Dendritic cell treated with granulocyte-macrophage colony-stimulating factor and Interleukin-4, amounts not matched to agents 40 ng/mL and 50 ng/mL, for 4 days (primary cell): Measurements from ENCODE around the gene CORO6.

Experiments
- H3K27ac Mint-ChIP-seq: one replicate; pipeline ENCODE4 v1.8.0; 2022; ENCODE audit warnings: mild to moderate bottlenecking, mixed read lengths
- H3K27me3 Mint-ChIP-seq: one replicate; pipeline ENCODE4 v1.8.0; 2022; ENCODE audit warnings: mild to moderate bottlenecking, mixed read lengths
- H3K36me3 Mint-ChIP-seq: one replicate; pipeline ENCODE4 v1.8.0; 2022; ENCODE audit warnings: low read depth, mixed read lengths
- H3K4me1 Mint-ChIP-seq: one replicate; pipeline ENCODE4 v1.8.0; 2022; ENCODE audit warnings: low read depth, mixed read lengths
- H3K4me3 Mint-ChIP-seq: one replicate; pipeline ENCODE4 v1.8.0; 2022; ENCODE audit warnings: mild to moderate bottlenecking, moderate library complexity, mixed read lengths
- H3K9me3 Mint-ChIP-seq: one replicate; pipeline ENCODE4 v1.8.0; 2022; ENCODE audit warnings: mixed read lengths
- intact Hi-C: fragments of 100-400 bp; cut with micrococcal nuclease; formaldehyde crosslinking; loops from one replicate; pipeline ENCODE4 v1.15.0; 2022

Gene CORO6

GRCh38 chr17:29613856-29614255, 8.9 kb downstream of the CORO6 start:
- intact Hi-C loops, result loop anchor here (2.0 to 10.0 kb wide), 2 partner anchors 25 to 49 kb away; partner anchors contain the start of genes ABHD15, GIT1 and TP53I13
- peaks cover 63% of the 10 kb centered on the region for H3K27me3 Mint-ChIP-seq
- H3K27ac Mint-ChIP-seq, result peak overlapping the region; percentile 41
- H3K4me3 Mint-ChIP-seq, result peak overlapping the region; percentile 53
- H3K4me1 Mint-ChIP-seq, result peaks cover 52% of the 10 kb centered on the region
- no peaks in the 10 kb centered on the region for H3K9me3 Mint-ChIP-seq
- H3K36me3 Mint-ChIP-seq, result no peaks in the 10 kb centered on the region

GRCh38 chr17:29613352-29613837, 9.3 kb downstream of the CORO6 start:
- H3K4me1 Mint-ChIP-seq, result peaks cover 49% of the 10 kb centered on the region
- H3K9me3 Mint-ChIP-seq, result no peaks in the 10 kb centered on the region
- intact Hi-C loops, result loop anchor here (2.0 to 10.0 kb wide), 2 partner anchors 25 to 49 kb away; partner anchors contain the start of genes ABHD15, GIT1 and TP53I13
- no peaks in the 10 kb centered on the region for H3K36me3 Mint-ChIP-seq
- H3K27ac Mint-ChIP-seq, result peak overlapping the region; percentile 41
- H3K27me3 Mint-ChIP-seq, result peaks cover 58% of the 10 kb centered on the region
- peak overlapping the region; percentile 53 for H3K4me3 Mint-ChIP-seq

- peak overlapping the region; percentile 54 for H3K4me3 Mint-ChIP-seq
- H3K27ac Mint-ChIP-seq, result no peak overlapping the region
- no peaks in the 10 kb centered on the region for H3K9me3 Mint-ChIP-seq
- H3K4me1 Mint-ChIP-seq, result peaks cover 42% of the 10 kb centered on the region
- peaks cover 52% of the 10 kb centered on the region for H3K27me3 Mint-ChIP-seq
- H3K36me3 Mint-ChIP-seq, result no peaks in the 10 kb centered on the region
- intact Hi-C loops, result loop anchor here (2.0 to 10.0 kb wide), 2 partner anchors 24 to 48 kb away; partner anchors contain the start of genes ABHD15, GIT1 and TP53I13
These were observed 10.1 kb downstream of the CORO6 start for GRCh38 chr17:29612404-29613280.

- H3K27ac Mint-ChIP-seq, result no peak overlapping the region
These were observed 10.7 kb downstream of the CORO6 start for GRCh38 chr17:29612094-29612403.

GRCh38 chr17:29611351-29612093, 11.2 kb downstream of the CORO6 start:
- H3K27ac Mint-ChIP-seq, result no peak overlapping the region
- H3K4me1 Mint-ChIP-seq, result peaks cover 31% of the 10 kb centered on the region
- H3K36me3 Mint-ChIP-seq, result no peaks in the 10 kb centered on the region
- no peaks in the 10 kb centered on the region for H3K9me3 Mint-ChIP-seq
- peaks cover 41% of the 10 kb centered on the region for H3K27me3 Mint-ChIP-seq
- no peak overlapping the region for H3K4me3 Mint-ChIP-seq
- intact Hi-C loops, result loop anchor here (2.0 to 10.0 kb wide), 2 partner anchors 23 to 47 kb away; partner anchors contain the start of genes ABHD15, GIT1 and TP53I13

More at GRCh38 chr17:29612094-29612403, 10.7 kb downstream of the CORO6 start:
- Mint-ChIP-seq H3K4me3 (no peak overlapping the region), H3K27me3 (peaks cover 47% of the 10 kb centered on the region), H3K4me1 (peaks cover 36% of the 10 kb centered on the region), H3K36me3 (no peaks in the 10 kb centered on the region), H3K9me3 (no peaks in the 10 kb centered on the region)
- intact Hi-C loops, result loop anchor here (2.0 to 10.0 kb wide), 2 partner anchors 23 to 47 kb away; partner anchors contain the start of genes ABHD15, GIT1 and TP53I13

GRCh38 chr17:29610395-29610794, 12.3 kb downstream of the CORO6 start:
- Mint-ChIP-seq H3K27me3 (peaks cover 31% of the 10 kb centered on the region), H3K4me1 (peaks cover 19% of the 10 kb centered on the region), H3K27ac (no peak overlapping the region), H3K4me3 (no peak overlapping the region), H3K9me3 (no peaks in the 10 kb centered on the region), H3K36me3 (no peaks in the 10 kb centered on the region)
- intact Hi-C loops, result loop anchor here (10.0 kb wide), 1 partner anchor 46 kb away; the partner anchor contains the start of genes ABHD15 and TP53I13

DNA sequence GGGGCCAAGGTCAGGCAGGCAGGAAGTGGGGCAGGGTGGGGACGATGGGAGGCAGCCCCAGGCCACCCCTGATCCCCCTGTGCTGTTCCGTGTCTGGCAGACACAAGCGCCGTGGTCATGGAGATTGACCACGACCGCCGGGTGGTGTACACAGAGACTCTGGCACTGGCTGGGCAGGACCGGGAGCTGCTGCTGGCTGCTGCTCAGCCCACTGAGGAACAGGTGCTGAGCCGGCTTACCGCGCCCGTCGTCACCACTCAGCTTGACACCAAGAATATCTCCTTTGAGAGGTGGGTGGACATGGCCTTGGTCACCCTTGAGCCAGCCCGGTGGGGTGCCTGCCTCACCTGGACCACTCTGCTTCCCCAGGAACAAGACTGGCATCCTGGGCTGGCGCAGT, 13.7 kb downstream of the CORO6 start:
- H3K27ac Mint-ChIP-seq, result no peak overlapping the region
- H3K27me3 Mint-ChIP-seq, result peaks cover 21% of the 10 kb centered on the region
- H3K36me3 Mint-ChIP-seq, result no peaks in the 10 kb centered on the region
- intact Hi-C loops, result no loop called here
- H3K4me1 Mint-ChIP-seq, result peaks cover 5% of the 10 kb centered on the region
- H3K9me3 Mint-ChIP-seq, result no peaks in the 10 kb centered on the region
- H3K4me3 Mint-ChIP-seq, result no peak overlapping the region

DNA sequence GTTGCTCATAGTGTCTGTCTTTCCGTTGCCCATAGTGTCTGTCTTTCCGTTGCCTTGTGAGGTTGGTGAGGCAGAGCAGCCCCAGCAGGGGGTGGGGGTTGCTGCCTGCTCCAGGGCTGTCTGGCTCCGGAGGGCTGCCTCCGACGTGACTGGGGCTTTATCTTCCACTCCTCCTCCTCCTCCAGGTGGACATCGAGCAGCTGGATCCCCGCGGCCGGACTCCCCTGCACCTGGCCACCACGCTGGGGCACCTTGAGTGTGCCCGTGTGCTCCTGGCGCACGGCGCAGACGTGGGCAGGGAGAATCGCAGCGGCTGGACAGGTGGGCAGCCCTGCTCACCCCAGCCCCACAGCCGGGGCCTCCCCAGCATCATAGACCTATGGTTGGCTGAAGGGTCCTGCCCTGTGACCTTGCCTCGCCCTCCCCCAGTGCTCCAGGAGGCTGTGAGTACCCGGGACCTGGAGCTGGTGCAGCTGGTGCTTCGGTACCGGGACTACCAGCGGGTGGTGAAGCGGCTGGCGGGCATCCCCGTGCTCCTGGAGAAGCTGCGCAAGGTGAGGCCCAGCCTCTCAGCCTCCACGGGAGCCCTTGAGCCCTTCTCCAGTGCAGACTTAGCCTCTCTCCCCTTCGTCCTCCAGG, 15.0 kb downstream of the CORO6 start:
- Mint-ChIP-seq H3K9me3 (no peaks in the 10 kb centered on the region), H3K36me3 (no peaks in the 10 kb centered on the region), H3K4me1 (no peaks in the 10 kb centered on the region), H3K27me3 (peaks cover 12% of the 10 kb centered on the region), H3K27ac (no peak overlapping the region), H3K4me3 (no peak overlapping the region)
- intact Hi-C loops, result no loop called here

GRCh38 chr17:29603109-29603674, 19.5 kb downstream of the CORO6 start:
- Mint-ChIP-seq H3K4me1 (no peaks in the 10 kb centered on the region), H3K27me3 (peaks cover 10% of the 10 kb centered on the region), H3K4me3 (no peak overlapping the region), H3K27ac (no peak overlapping the region), H3K36me3 (no peaks in the 10 kb centered on the region), H3K9me3 (no peaks in the 10 kb centered on the region)
- intact Hi-C loops, result no loop called here

DNA sequence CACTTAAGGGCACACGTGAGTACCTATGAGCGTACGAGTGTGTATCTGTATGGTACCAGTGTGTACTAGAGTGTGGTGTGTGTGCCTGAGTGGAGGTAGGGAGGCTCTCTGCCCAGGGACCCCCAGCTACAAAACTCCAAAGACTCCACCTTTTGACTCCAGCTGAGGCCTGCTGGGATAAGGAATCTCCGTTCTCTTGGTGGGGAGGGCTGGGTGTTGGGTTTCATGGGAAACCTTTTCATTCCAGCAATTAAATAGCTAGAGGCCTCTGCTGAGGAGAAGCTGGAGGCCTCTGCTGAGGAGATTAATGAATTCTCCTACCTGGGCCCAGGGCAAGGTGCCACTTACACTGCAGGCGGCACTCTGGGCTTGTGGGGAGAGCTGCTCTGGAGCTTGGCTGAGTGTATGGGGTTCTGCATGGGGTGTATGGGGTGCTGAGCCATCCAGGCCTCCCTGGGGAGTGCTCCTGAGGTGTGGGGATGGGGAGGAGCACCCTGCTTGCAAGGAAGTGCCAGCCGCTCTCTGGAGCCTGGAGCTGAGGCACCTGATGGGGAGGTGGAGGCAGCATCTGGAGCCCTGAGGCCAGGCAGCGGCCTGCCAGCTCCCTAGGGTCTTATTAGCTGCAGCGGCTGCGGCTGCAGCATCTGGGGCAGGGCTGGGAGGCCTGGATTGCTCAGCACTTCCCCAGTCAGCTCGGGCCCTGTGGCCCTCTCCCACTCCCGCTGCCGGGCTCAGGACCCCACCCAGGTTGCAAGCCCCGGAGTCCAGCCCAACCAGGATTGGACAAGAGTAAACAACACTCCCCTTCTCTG, 25.1 kb downstream of the CORO6 start:
- intact Hi-C loops, result no loop called here
- Mint-ChIP-seq H3K27ac (no peak overlapping the region), H3K4me3 (no peak overlapping the region), H3K27me3 (peaks cover 39% of the 10 kb centered on the region), H3K9me3 (no peaks in the 10 kb centered on the region), H3K36me3 (no peaks in the 10 kb centered on the region), H3K4me1 (peaks cover 26% of the 10 kb centered on the region)

DNA sequence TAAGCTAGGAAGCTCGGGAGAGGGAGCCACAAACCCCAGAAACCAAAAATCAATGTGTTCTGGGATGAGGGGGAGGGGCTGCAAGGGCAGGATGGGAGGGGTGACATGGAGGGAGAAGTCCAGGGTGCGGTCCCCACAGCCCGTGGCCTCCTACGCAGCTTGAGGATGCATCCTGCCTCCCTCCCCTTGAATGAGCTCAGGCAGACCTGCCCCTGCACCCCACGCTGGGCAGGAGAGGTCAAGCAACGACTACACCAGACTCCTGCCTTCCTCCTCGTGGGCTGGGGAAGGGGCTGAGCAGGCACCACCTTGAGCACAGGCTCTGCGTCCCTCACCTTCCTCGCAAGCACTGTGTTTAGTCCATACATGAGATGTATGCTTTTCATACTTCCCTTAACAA, 25.9 kb downstream of the CORO6 start:
- no peak overlapping the region for H3K27ac Mint-ChIP-seq
- H3K36me3 Mint-ChIP-seq, result no peaks in the 10 kb centered on the region
- intact Hi-C loops, result no loop called here
- H3K4me3 Mint-ChIP-seq, result no peak overlapping the region
- peaks cover 41% of the 10 kb centered on the region for H3K27me3 Mint-ChIP-seq
- H3K4me1 Mint-ChIP-seq, result peaks cover 34% of the 10 kb centered on the region
- H3K9me3 Mint-ChIP-seq, result no peaks in the 10 kb centered on the region

DNA sequence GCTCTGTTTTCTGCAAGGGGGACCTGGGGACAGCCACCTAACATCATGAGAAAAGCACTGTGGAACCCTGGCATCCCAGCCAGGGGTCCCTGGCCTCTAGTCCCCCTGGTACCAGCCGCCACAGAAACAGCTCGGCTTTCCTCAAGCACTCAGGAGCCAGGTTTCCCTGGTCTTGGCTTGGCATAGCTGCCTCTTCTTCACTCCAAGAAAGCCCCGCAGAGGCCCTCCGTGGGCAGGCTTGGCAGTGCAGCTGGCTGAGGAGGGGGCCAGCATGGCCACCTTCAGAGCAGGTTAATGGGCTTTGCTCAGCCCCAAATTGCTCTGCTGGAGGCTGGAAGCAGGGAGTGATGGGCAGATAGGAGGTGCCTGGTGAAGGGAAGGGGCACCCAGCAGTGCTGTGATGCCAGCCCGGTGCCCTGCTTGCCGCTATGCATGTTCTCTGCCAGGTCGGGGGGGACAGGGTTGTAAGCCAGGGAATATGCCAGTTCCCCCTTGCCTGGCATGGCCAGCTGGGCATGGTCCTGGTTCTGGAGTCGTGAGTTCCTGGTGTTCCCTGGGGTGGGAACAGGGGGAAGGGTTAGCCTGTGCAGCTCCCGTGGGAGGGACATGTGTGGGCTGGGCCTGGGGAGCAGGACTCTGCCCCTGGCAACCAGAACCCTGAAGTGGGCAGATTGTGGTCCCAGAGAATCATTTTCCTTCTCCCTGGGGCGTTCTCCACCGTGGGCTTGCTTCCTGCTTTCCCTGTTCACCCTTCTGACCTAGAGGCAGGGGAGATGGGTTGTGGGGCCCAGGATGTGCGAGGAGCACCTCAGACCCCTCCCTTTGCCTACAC, 26.6 kb downstream of the CORO6 start:
- H3K27me3 Mint-ChIP-seq, result peaks cover 47% of the 10 kb centered on the region
- no peak overlapping the region for H3K4me3 Mint-ChIP-seq
- H3K36me3 Mint-ChIP-seq, result no peaks in the 10 kb centered on the region
- intact Hi-C loops, result no loop called here
- no peaks in the 10 kb centered on the region for H3K9me3 Mint-ChIP-seq
- peaks cover 40% of the 10 kb centered on the region for H3K4me1 Mint-ChIP-seq
- no peak overlapping the region for H3K27ac Mint-ChIP-seq
